Measurements from ENCODE around the gene ALG1L2. TPM values are rescaled to one million over a fixed set of nuclear protein-coding genes. Genes with fewer than 3 reads are reported as not detected.
A peak's percentile ranks its signal among the peaks of the same experiment; 100 is the strongest.
"Not testable (repeated sequence)": the region's sequence is repeated elsewhere in the genome, so short reads cannot be mapped to it uniquely, and the experiment has no call there.

The ALG1L2 gene
- total RNA-seq: 1 to 10 TPM in 1 of 2 donors, not detected in 1; 1.4 TPM

- peaks cover 8 to 18% of the 10 kb centered on the region in 2 donors for H3K27me3 Mint-ChIP-seq
- no peaks in the 10 kb centered on the region for H3K9me3 Mint-ChIP-seq
- peaks cover under 1 to 6% of the 10 kb centered on the region in 2 donors for H3K4me1 Mint-ChIP-seq (ENCODE audit: low read depth in 2 of 2)
- ATAC-seq: no peak
- DNase-seq (ENCODE audit: low spot score): no peak
- no peak within 1 kb of the TSS for H3K4me3 Mint-ChIP-seq
- no peak within 1 kb of the TSS for H3K27ac Mint-ChIP-seq
- no peaks in the 10 kb centered on the region for H3K36me3 Mint-ChIP-seq
Measured at GRCh38 chr3:130081351-130081881, at the start of gene ALG1L2. TSS of gene ALG1L2 (plus strand) at chr3:130081831. CDS start at chr3:130082017, 186 bp downstream.

- H3K4me3 Mint-ChIP-seq; DNase-seq (ENCODE audit: low spot score); H3K4me1 Mint-ChIP-seq (ENCODE audit: low read depth in 2 of 2); ATAC-seq; H3K27me3 Mint-ChIP-seq; H3K36me3 Mint-ChIP-seq; H3K9me3 Mint-ChIP-seq; H3K27ac Mint-ChIP-seq: not testable (repeated sequence)
Measured at GRCh38 chr3:130037126-130037815, 44.4 kb upstream of the ALG1L2 start.

- ATAC-seq; H3K27ac Mint-ChIP-seq; H3K36me3 Mint-ChIP-seq; H3K4me1 Mint-ChIP-seq (ENCODE audit: low read depth in 2 of 2); H3K4me3 Mint-ChIP-seq; DNase-seq (ENCODE audit: low spot score); H3K27me3 Mint-ChIP-seq; H3K9me3 Mint-ChIP-seq: not testable (repeated sequence)
Measured at GRCh38 chr3:130042736-130043135, 38.9 kb upstream of the ALG1L2 start.

- H3K36me3 Mint-ChIP-seq; H3K4me1 Mint-ChIP-seq (ENCODE audit: low read depth in 2 of 2); H3K4me3 Mint-ChIP-seq; H3K9me3 Mint-ChIP-seq; H3K27me3 Mint-ChIP-seq; H3K27ac Mint-ChIP-seq; ATAC-seq; DNase-seq (ENCODE audit: low spot score): not testable (repeated sequence)
Measured at GRCh38 chr3:130043658-130044057, 38.0 kb upstream of the ALG1L2 start.

GRCh38 chr3:130044370-130044769 lies 37.3 kb upstream of the ALG1L2 start:
- H3K27ac Mint-ChIP-seq: no peak overlapping the region
- peak in 1 of 2 donors; percentile 53 for ATAC-seq
- peaks cover 0 to 4% of the 10 kb centered on the region in 2 donors for H3K4me1 Mint-ChIP-seq (ENCODE audit: low read depth in 2 of 2)
- H3K4me3 Mint-ChIP-seq: no peak overlapping the region
- H3K27me3 Mint-ChIP-seq: no peaks in the 10 kb centered on the region
- peaks cover 5% of the 10 kb centered on the region for H3K9me3 Mint-ChIP-seq
- DNase-seq (ENCODE audit: low spot score): no peak
- no peaks in the 10 kb centered on the region for H3K36me3 Mint-ChIP-seq

- Mint-ChIP-seq H3K9me3 (peaks cover 5% of the 10 kb centered on the region), H3K27me3 (peaks cover 0 to 4% of the 10 kb centered on the region in 2 donors)
- ATAC-seq: no peak
Measured at GRCh38 chr3:130048726-130049125, 32.9 kb upstream of the ALG1L2 start.

GRCh38 chr3:130052366-130052765 lies 29.3 kb upstream of the ALG1L2 start:
- ATAC-seq; H3K27ac Mint-ChIP-seq; DNase-seq (ENCODE audit: low spot score); H3K4me1 Mint-ChIP-seq (ENCODE audit: low read depth in 2 of 2); H3K27me3 Mint-ChIP-seq; H3K9me3 Mint-ChIP-seq; H3K36me3 Mint-ChIP-seq; H3K4me3 Mint-ChIP-seq: not testable (repeated sequence)

More at GRCh38 chr3:130048726-130049125, 32.9 kb upstream of the ALG1L2 start:
- H3K4me1 Mint-ChIP-seq (ENCODE audit: low read depth in 2 of 2): no peaks in the 10 kb centered on the region
- no peak for DNase-seq (ENCODE audit: low spot score)
- no peaks in the 10 kb centered on the region for H3K36me3 Mint-ChIP-seq
- H3K27ac Mint-ChIP-seq: no peak overlapping the region
- H3K4me3 Mint-ChIP-seq: no peak overlapping the region

- not testable (repeated sequence) for H3K9me3 Mint-ChIP-seq; H3K27me3 Mint-ChIP-seq; H3K4me1 Mint-ChIP-seq (ENCODE audit: low read depth in 2 of 2); H3K36me3 Mint-ChIP-seq; DNase-seq (ENCODE audit: low spot score); ATAC-seq; H3K27ac Mint-ChIP-seq; H3K4me3 Mint-ChIP-seq
Measured at GRCh38 chr3:130052965-130053364, 28.7 kb upstream of the ALG1L2 start.

- H3K27me3 Mint-ChIP-seq: peaks cover 14 to 34% of the 10 kb centered on the region in 2 donors
- not testable (repeated sequence) for ATAC-seq, H3K36me3 Mint-ChIP-seq
Measured at GRCh38 chr3:130057536-130058266, 23.9 kb upstream of the ALG1L2 start.

GRCh38 chr3:130058267-130058657 lies 23.4 kb upstream of the ALG1L2 start:
- not testable (repeated sequence) for H3K9me3 Mint-ChIP-seq; DNase-seq (ENCODE audit: low spot score); H3K4me3 Mint-ChIP-seq; H3K4me1 Mint-ChIP-seq (ENCODE audit: low read depth in 2 of 2); H3K27ac Mint-ChIP-seq; ATAC-seq; H3K36me3 Mint-ChIP-seq
- H3K27me3 Mint-ChIP-seq: peaks cover 14 to 36% of the 10 kb centered on the region in 2 donors

More at GRCh38 chr3:130057536-130058266, 23.9 kb upstream of the ALG1L2 start:
- H3K4me1 Mint-ChIP-seq (ENCODE audit: low read depth in 2 of 2); H3K9me3 Mint-ChIP-seq; H3K27ac Mint-ChIP-seq; DNase-seq (ENCODE audit: low spot score); H3K4me3 Mint-ChIP-seq: not testable (repeated sequence)

- not testable (repeated sequence) for H3K9me3 Mint-ChIP-seq
Measured at GRCh38 chr3:130058716-130059115, 22.9 kb upstream of the ALG1L2 start.

GRCh38 chr3:130059162-130059561 lies 22.5 kb upstream of the ALG1L2 start:
- not testable (repeated sequence) for ATAC-seq; H3K36me3 Mint-ChIP-seq; DNase-seq (ENCODE audit: low spot score); H3K4me1 Mint-ChIP-seq (ENCODE audit: low read depth in 2 of 2); H3K27ac Mint-ChIP-seq; H3K9me3 Mint-ChIP-seq; H3K4me3 Mint-ChIP-seq
- peaks cover 14 to 36% of the 10 kb centered on the region in 2 donors for H3K27me3 Mint-ChIP-seq

More at GRCh38 chr3:130058716-130059115, 22.9 kb upstream of the ALG1L2 start:
- not testable (repeated sequence) for H3K4me3 Mint-ChIP-seq; H3K36me3 Mint-ChIP-seq; H3K4me1 Mint-ChIP-seq (ENCODE audit: low read depth in 2 of 2); H3K27ac Mint-ChIP-seq; DNase-seq (ENCODE audit: low spot score); ATAC-seq
- peaks cover 14 to 36% of the 10 kb centered on the region in 2 donors for H3K27me3 Mint-ChIP-seq

- Mint-ChIP-seq H3K36me3 (no peaks in the 10 kb centered on the region), H3K27ac (no peak overlapping the region), H3K4me3 (no peak overlapping the region), H3K4me1 (ENCODE audit: low read depth in 2 of 2) (no peaks in the 10 kb centered on the region), H3K27me3 (peaks cover 0 to 17% of the 10 kb centered on the region in 2 donors), H3K9me3 (no peaks in the 10 kb centered on the region)
- no peak for DNase-seq (ENCODE audit: low spot score)
- no peak for ATAC-seq
Measured at GRCh38 chr3:130073582-130073981, 8.0 kb upstream of the ALG1L2 start.

- Mint-ChIP-seq H3K9me3 (no peaks in the 10 kb centered on the region), H3K36me3 (no peaks in the 10 kb centered on the region), H3K27ac (no peak overlapping the region), H3K27me3 (peaks cover 8 to 25% of the 10 kb centered on the region in 2 donors), H3K4me3 (no peak overlapping the region), H3K4me1 (ENCODE audit: low read depth in 2 of 2) (peaks cover 0 to 6% of the 10 kb centered on the region in 2 donors)
- ATAC-seq (no peak), DNase-seq (ENCODE audit: low spot score) (no peak)
Measured at GRCh38 chr3:130077636-130078035, 4.0 kb upstream of the ALG1L2 start.

All from natural killer cell treated with Interleukin-12 subunit alpha and Interleukin-12 subunit beta and Interleukin-15 and Interleukin-18, amount 100 ng/mL, for 72 hours (primary cell).